ENCODE data around the gene PTMA. TPM values are rescaled to one million over a fixed set of nuclear protein-coding genes. Genes with fewer than 3 reads are reported as not detected.
"Not testable (repeated sequence)": the region's sequence is repeated elsewhere in the genome, so short reads cannot be mapped to it uniquely, and the experiment has no call there.

PTMA gene
- 100 to 1,000 TPM; 343 to 402 TPM for total RNA-seq
- long read RNA-seq, transcript PTMA-202 (5 exons, 1,221 nt), result major isoform, 72 of 99 reads
- long read RNA-seq, partial matches to known transcripts, result 11 of 99 reads
- long read RNA-seq, other reads (novel, unspliced or antisense), result 13 of 99 reads

- peak; percentile 68 to 75 for ATAC-seq
- peak; percentile 100 for DNase-seq
- intact Hi-C loops (cut with DNase I), result no loop called here
Measured at GRCh38 chr2:231707927-231708772, at the start of gene PTMA. Gene PTMA, plus strand, starts transcription at chr2:231708525. Its CDS starts 182 bp downstream, at chr2:231708707.

GRCh38 chr2:231660073-231660472, 48.3 kb upstream of the PTMA start:
- DNase-seq; ATAC-seq; intact Hi-C loops (cut with DNase I): not testable (repeated sequence)

GRCh38 chr2:231660860-231661259, 47.5 kb upstream of the PTMA start:
- ATAC-seq (no peak), DNase-seq (no peak)
- intact Hi-C loops (cut with DNase I), result no loop called here

- ATAC-seq (no peak), DNase-seq (no peak)
- intact Hi-C loops (cut with DNase I), result no loop called here
Measured at GRCh38 chr2:231661422-231662027, 46.8 kb upstream of the PTMA start.

- intact Hi-C loops (cut with DNase I), result no loop called here
- DNase-seq (peak; percentile 96), ATAC-seq (peak; percentile 80)
Measured at GRCh38 chr2:231662028-231662810, 46.1 kb upstream of the PTMA start.

GRCh38 chr2:231662811-231663457, 45.4 kb upstream of the PTMA start:
- DNase-seq (no peak), ATAC-seq (no peak)
- intact Hi-C loops (cut with DNase I), result no loop called here

- intact Hi-C loops (cut with DNase I), result no loop called here
- DNase-seq, result no peak
- no peak for ATAC-seq
Measured at GRCh38 chr2:231663458-231664212, 44.7 kb upstream of the PTMA start.

GRCh38 chr2:231664727-231665126, 43.6 kb upstream of the PTMA start:
- DNase-seq (no peak), ATAC-seq (no peak)
- intact Hi-C loops (cut with DNase I), result no loop called here

- ATAC-seq (no peak), DNase-seq (no peak)
- intact Hi-C loops (cut with DNase I), result no loop called here
Measured at GRCh38 chr2:231665245-231666170, 42.8 kb upstream of the PTMA start.

GRCh38 chr2:231666171-231667095, 41.9 kb upstream of the PTMA start:
- intact Hi-C loops (cut with DNase I), result no loop called here
- DNase-seq, result peak; percentile 95
- ATAC-seq, result peak; percentile 86 to 91

GRCh38 chr2:231667096-231667427, 41.3 kb upstream of the PTMA start:
- ATAC-seq (no peak), DNase-seq (no peak)
- intact Hi-C loops (cut with DNase I), result no loop called here

- ATAC-seq, result no peak
- no peak for DNase-seq
- intact Hi-C loops (cut with DNase I), result no loop called here
Measured at GRCh38 chr2:231667496-231667895, 40.8 kb upstream of the PTMA start.

GRCh38 chr2:231668981-231669380, 39.3 kb upstream of the PTMA start:
- intact Hi-C loops (cut with DNase I), result no loop called here
- ATAC-seq (no peak), DNase-seq (no peak)

GRCh38 chr2:231671270-231672050, 36.9 kb upstream of the PTMA start:
- intact Hi-C loops (cut with DNase I), result no loop called here
- no peak for ATAC-seq
- peak; percentile 36 for DNase-seq

GRCh38 chr2:231672617-231673347, 35.5 kb upstream of the PTMA start:
- DNase-seq (peak; percentile 71), ATAC-seq (peak in 1 of 2 donors; percentile 61)
- intact Hi-C loops (cut with DNase I), result no loop called here
